Measurements from ENCODE around the gene MTMR11. TPM values are rescaled to one million over a fixed set of nuclear protein-coding genes. Genes with fewer than 3 reads are reported as not detected.

MTMR11 gene
- total and polyA plus RNA-seq, 9 of the 15 experiments (the other 6 are each of a cell fraction or from before 2014, with no cell fraction given), result 0.09 to 1.6 (median 0.51) TPM

- TF ChIP-seq, protein P1, sequence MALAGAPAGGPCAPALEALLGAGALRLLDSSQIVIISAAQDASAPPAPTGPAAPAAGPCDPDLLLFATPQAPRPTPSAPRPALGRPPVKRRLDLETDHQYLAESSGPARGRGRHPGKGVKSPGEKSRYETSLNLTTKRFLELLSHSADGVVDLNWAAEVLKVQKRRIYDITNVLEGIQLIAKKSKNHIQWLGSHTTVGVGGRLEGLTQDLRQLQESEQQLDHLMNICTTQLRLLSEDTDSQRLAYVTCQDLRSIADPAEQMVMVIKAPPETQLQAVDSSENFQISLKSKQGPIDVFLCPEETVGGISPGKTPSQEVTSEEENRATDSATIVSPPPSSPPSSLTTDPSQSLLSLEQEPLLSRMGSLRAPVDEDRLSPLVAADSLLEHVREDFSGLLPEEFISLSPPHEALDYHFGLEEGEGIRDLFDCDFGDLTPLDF (CRISPR knock-in tag; IDR thresholded peaks at IDR 0.05), result no peak
- TF ChIP-seq, protein P2, sequence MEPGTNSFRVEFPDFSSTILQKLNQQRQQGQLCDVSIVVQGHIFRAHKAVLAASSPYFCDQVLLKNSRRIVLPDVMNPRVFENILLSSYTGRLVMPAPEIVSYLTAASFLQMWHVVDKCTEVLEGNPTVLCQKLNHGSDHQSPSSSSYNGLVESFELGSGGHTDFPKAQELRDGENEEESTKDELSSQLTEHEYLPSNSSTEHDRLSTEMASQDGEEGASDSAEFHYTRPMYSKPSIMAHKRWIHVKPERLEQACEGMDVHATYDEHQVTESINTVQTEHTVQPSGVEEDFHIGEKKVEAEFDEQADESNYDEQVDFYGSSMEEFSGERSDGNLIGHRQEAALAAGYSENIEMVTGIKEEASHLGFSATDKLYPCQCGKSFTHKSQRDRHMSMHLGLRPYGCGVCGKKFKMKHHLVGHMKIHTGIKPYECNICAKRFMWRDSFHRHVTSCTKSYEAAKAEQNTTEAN (CRISPR knock-in tag; IDR thresholded peaks at IDR 0.05), result no peak
- no peak for TF ChIP-seq DDX20 (tag; IDR thresholded peaks at IDR 0.05; ENCODE audit: low read depth)
- no peak for TF ChIP-seq CREB5 (CRISPR knock-in tag; IDR thresholded peaks at IDR 0.05)
- TF ChIP-seq NELFE (IDR thresholded peaks at IDR 0.05; ENCODE audit: insufficient read depth, insufficient read length), result no peak
- TF ChIP-seq FOXA1 (IDR thresholded peaks at IDR 0.05; ENCODE audit: borderline replicate concordance), result no peak
- no peak for TF ChIP-seq ZBED1 (IDR thresholded peaks at IDR 0.05)
- no peak for TF ChIP-seq STAG1 (CRISPR knock-in tag; IDR thresholded peaks at IDR 0.05; ENCODE audit: borderline replicate concordance)
- no peak for TF ChIP-seq HNRNPUL1 (IDR thresholded peaks at IDR 0.05; ENCODE audit: low read length)
- peak in 1 of 2 experiments; percentile 82; a peak in 2 of 4 replicates for TF ChIP-seq TEAD1 (CRISPR knock-in tag; IDR thresholded peaks at IDR 0.05)
- TF ChIP-seq MTF1 (CRISPR knock-in tag; IDR thresholded peaks at IDR 0.05; ENCODE audit: borderline replicate concordance), result no peak
- TF ChIP-seq HMGXB4 (CRISPR knock-in tag; IDR thresholded peaks at IDR 0.05), result no peak
- no peak; the same call in 1 of the 2 replicates for TF ChIP-seq CBFA2T2 (conservative IDR thresholded peaks at IDR 0.05)
- TF ChIP-seq NCOA4 (IDR thresholded peaks at IDR 0.05; ENCODE audit: partially characterized antibody), result no peak
- peak; percentile 81 for TF ChIP-seq SMARCC2 (IDR thresholded peaks at IDR 0.05; ENCODE audit: low read depth)
- TF ChIP-seq KDM2B (CRISPR knock-in tag; IDR thresholded peaks at IDR 0.05), result no peak
- TF ChIP-seq NUFIP1 (IDR thresholded peaks at IDR 0.05; ENCODE audit: partially characterized antibody), result no peak
- no peak for TF ChIP-seq ZNF354B (CRISPR knock-in tag; IDR thresholded peaks at IDR 0.05)
- TF ChIP-seq SNIP1 (IDR thresholded peaks at IDR 0.05; ENCODE audit: low read depth), result no peak
- TF ChIP-seq LCOR (CRISPR knock-in tag; IDR thresholded peaks at IDR 0.05), result 0 out of 2 replicates have a peak, but pooled peaks have one; percentile 35
- TF ChIP-seq SMARCE1 (IDR thresholded peaks at IDR 0.05), result peak; percentile 92
- peak; percentile 94 for TF ChIP-seq FOSL1 (tag; conservative IDR thresholded peaks at IDR 0.05)
- no peak for TF ChIP-seq ZNF583 (CRISPR knock-in tag; IDR thresholded peaks at IDR 0.05)
- no peak for TF ChIP-seq ZNF431 (CRISPR knock-in tag; IDR thresholded peaks at IDR 0.05)
Observed at GRCh38 chr1:149906570-149907075, 30.1 kb downstream of the MTMR11 start (continued).

Data from K562 (cell line).